ENCODE measurements around the gene HDDC2.
"Not testable (repeated sequence)": the region's sequence is repeated elsewhere in the genome, so short reads cannot be mapped to it uniquely, and the experiment has no call there.

The HDDC2 gene

GRCh38 chr6:125304970-125305660 lies 3.3 kb upstream of the HDDC2 start:
- no peak for DNase-seq

- no peak for DNase-seq
Observed at GRCh38 chr6:125303512-125303854, 1.7 kb upstream of the HDDC2 start.

GRCh38 chr6:125302840-125303511 lies 1.2 kb upstream of the HDDC2 start:
- DNase-seq: no peak

- no peak for DNase-seq
Observed at GRCh38 chr6:125300992-125301434, 754 bp downstream of the HDDC2 start.

GRCh38 chr6:125299257-125299656 lies 2.5 kb downstream of the HDDC2 start:
- no peak for DNase-seq

- DNase-seq: no peak
Observed at GRCh38 chr6:125296471-125296870, 5.3 kb downstream of the HDDC2 start.

GRCh38 chr6:125294925-125295324 lies 6.8 kb downstream of the HDDC2 start:
- DNase-seq: no peak

- no peak for DNase-seq
Observed at GRCh38 chr6:125294036-125294435, 7.7 kb downstream of the HDDC2 start.

GRCh38 chr6:125293587-125293986 lies 8.2 kb downstream of the HDDC2 start:
- no peak for DNase-seq

- no peak for DNase-seq
Observed at GRCh38 chr6:125287718-125288117, 14.0 kb downstream of the HDDC2 start.

- no peak for DNase-seq
Observed at GRCh38 chr6:125285936-125286335, 15.8 kb downstream of the HDDC2 start.

GRCh38 chr6:125285353-125285752 lies 16.4 kb downstream of the HDDC2 start:
- DNase-seq: no peak

GRCh38 chr6:125282470-125282869 lies 19.3 kb downstream of the HDDC2 start:
- not testable (repeated sequence) for DNase-seq

- not testable (repeated sequence) for DNase-seq
Observed at GRCh38 chr6:125280370-125281035, 21.3 kb downstream of the HDDC2 start.

- no peak for DNase-seq
Observed at GRCh38 chr6:125279961-125280360, 21.8 kb downstream of the HDDC2 start.

GRCh38 chr6:125277838-125278237 lies 23.9 kb downstream of the HDDC2 start:
- DNase-seq: no peak

- DNase-seq: no peak
Observed at GRCh38 chr6:125275779-125276178, 26.0 kb downstream of the HDDC2 start.

GRCh38 chr6:125274935-125275334 lies 26.8 kb downstream of the HDDC2 start:
- no peak for DNase-seq

GRCh38 chr6:125273965-125274364 lies 27.8 kb downstream of the HDDC2 start:
- no peak for DNase-seq

GRCh38 chr6:125273251-125273650 lies 28.5 kb downstream of the HDDC2 start:
- no peak for DNase-seq

GRCh38 chr6:125271486-125272159 lies 30.1 kb downstream of the HDDC2 start:
- DNase-seq: no peak

GRCh38 chr6:125270380-125270779 lies 31.4 kb downstream of the HDDC2 start:
- DNase-seq: no peak

GRCh38 chr6:125269328-125269985 lies 32.3 kb downstream of the HDDC2 start:
- no peak for DNase-seq

All from NCI-H510A (cell line).